ENCODE data around the gene SORBS1.
A peak's percentile ranks its signal among the peaks of the same experiment; 100 is the strongest.

SORBS1 gene

GRCh38 chr10:95408983-95409873, 151.9 kb downstream of the SORBS1 start:
- DNase-seq (ENCODE audit: low spot score): no peak

GRCh38 chr10:95408148-95408960, 152.8 kb downstream of the SORBS1 start:
- no peak for DNase-seq (ENCODE audit: low spot score)

- DNase-seq (ENCODE audit: low spot score): no peak
Observed at GRCh38 chr10:95407546-95407945, 153.6 kb downstream of the SORBS1 start.

GRCh38 chr10:95406651-95407280, 154.4 kb downstream of the SORBS1 start:
- DNase-seq (ENCODE audit: low spot score): no peak

GRCh38 chr10:95405655-95406054, 155.5 kb downstream of the SORBS1 start:
- DNase-seq (ENCODE audit: low spot score): no peak

- DNase-seq (ENCODE audit: low spot score): no peak
Observed at GRCh38 chr10:95404864-95405263, 156.3 kb downstream of the SORBS1 start.

GRCh38 chr10:95404462-95404858, 156.7 kb downstream of the SORBS1 start:
- no peak for DNase-seq (ENCODE audit: low spot score)

GRCh38 chr10:95403700-95404461, 157.3 kb downstream of the SORBS1 start:
- DNase-seq (ENCODE audit: low spot score): no peak

- no peak for DNase-seq (ENCODE audit: low spot score)
Observed at GRCh38 chr10:95401704-95402469, 159.3 kb downstream of the SORBS1 start.

- DNase-seq (ENCODE audit: low spot score): no peak
Observed at GRCh38 chr10:95400787-95401186, 160.4 kb downstream of the SORBS1 start.

- DNase-seq (ENCODE audit: low spot score): no peak
Observed at GRCh38 chr10:95399183-95399582, 162.0 kb downstream of the SORBS1 start.

GRCh38 chr10:95397747-95398146, 163.4 kb downstream of the SORBS1 start:
- DNase-seq (ENCODE audit: low spot score): no peak

GRCh38 chr10:95395947-95396449, 165.2 kb downstream of the SORBS1 start:
- no peak for DNase-seq (ENCODE audit: low spot score)

- peak; percentile 42 for DNase-seq (ENCODE audit: low spot score)
Observed at GRCh38 chr10:95394161-95394880, 166.8 kb downstream of the SORBS1 start.

- no peak for DNase-seq (ENCODE audit: low spot score)
Observed at GRCh38 chr10:95392681-95393164, 168.4 kb downstream of the SORBS1 start.

GRCh38 chr10:95392217-95392584, 169.0 kb downstream of the SORBS1 start:
- DNase-seq (ENCODE audit: low spot score): no peak

- DNase-seq (ENCODE audit: low spot score): no peak
Observed at GRCh38 chr10:95391581-95392216, 169.5 kb downstream of the SORBS1 start.

- DNase-seq (ENCODE audit: low spot score): no peak
Observed at GRCh38 chr10:95391164-95391563, 170.0 kb downstream of the SORBS1 start.

- DNase-seq (ENCODE audit: low spot score): no peak
Observed at GRCh38 chr10:95389982-95390381, 171.2 kb downstream of the SORBS1 start.

GRCh38 chr10:95389176-95389575, 172.0 kb downstream of the SORBS1 start:
- no peak for DNase-seq (ENCODE audit: low spot score)
